MM.1S (cell line): ENCODE data around the gene WDR43.

ENCODE experiments used
- DNase-seq: peaks from one replicate; pipeline ENCODE4 v3.0.0-alpha.2; 2015
- H2AFZ ChIP-seq: fragments of 300-600 bp; sonication (generic); 2 replicates; pipeline ENCODE4 v1.6.0; 2016; ENCODE audit warnings: antibody characterized with exemption, low read length
- H3F3A ChIP-seq: fragments of 300-600 bp; sonication (generic); 2 replicates; pipeline ENCODE4 v1.6.1; 2016; ENCODE audit warnings: mild to moderate bottlenecking, antibody characterized with exemption, low read length, moderate library complexity, mixed read lengths; ENCODE audit not compliant: insufficient read depth
- H3K27ac ChIP-seq: fragments of 300-600 bp; sonication (generic); 2 replicates; pipeline ENCODE4 v1.5.1; 2016; ENCODE audit warnings: mild to moderate bottlenecking, low read length
- H3K27me3 ChIP-seq: fragments of 300-600 bp; sonication (generic); replicated peaks from 2 replicates; pipeline ENCODE4 v1.6.0; 2016; ENCODE audit warnings: low read length; ENCODE audit not compliant: insufficient read depth
- H3K36me3 ChIP-seq: fragments of 300-600 bp; sonication (generic); replicated peaks from 2 replicates; pipeline ENCODE4 v1.6.1; 2016; ENCODE audit warnings: mild to moderate bottlenecking, low read length, mixed read lengths; ENCODE audit not compliant: insufficient read depth
- H3K4me1 ChIP-seq: fragments of 300-600 bp; sonication (generic); 2 replicates; pipeline ENCODE4 v1.6.1; 2016; ENCODE audit warnings: low read length, mixed read lengths
- H3K4me2 ChIP-seq: fragments of 300-600 bp; sonication (generic); 2 replicates; pipeline ENCODE4 v1.6.0; 2016; ENCODE audit warnings: low read depth, low read length
- H3K4me3 ChIP-seq: fragments of 300-600 bp; sonication (generic); 2 replicates; pipeline ENCODE4 v1.5.1; 2016; ENCODE audit warnings: low read length, mixed read lengths
- H3K79me2 ChIP-seq: fragments of 300-600 bp; sonication (generic); 2 replicates; pipeline ENCODE4 v1.6.1; 2016; ENCODE audit warnings: mixed run types, low read length, mixed read lengths
- H3K9ac ChIP-seq: fragments of 300-600 bp; sonication (generic); 2 replicates; pipeline ENCODE4 v1.6.1; 2016; ENCODE audit warnings: low read length, mixed read lengths
- H3K9me2 ChIP-seq: fragments of 300-600 bp; sonication (generic); replicated peaks from 2 replicates; pipeline ENCODE4 v1.6.1; 2016; ENCODE audit warnings: mild to moderate bottlenecking, low read length, mixed read lengths; ENCODE audit not compliant: insufficient read depth
- H3K9me3 ChIP-seq: fragments of 300-600 bp; sonication (generic); replicated peaks from 2 replicates; pipeline ENCODE4 v1.6.1; 2016; ENCODE audit warnings: mild to moderate bottlenecking, low read length, mixed read lengths; ENCODE audit not compliant: insufficient read depth
- H4K20me1 ChIP-seq: fragments of 300-600 bp; sonication (generic); 2 replicates; pipeline ENCODE4 v1.6.1; 2016; ENCODE audit warnings: mild to moderate bottlenecking, low read length, moderate library complexity, mixed read lengths; ENCODE audit not compliant: insufficient read depth
- EZH2 ChIP-seq: fragments of 300-600 bp; sonication (generic); optimal IDR thresholded peaks from 2 replicates; pipeline ENCODE3; 2017; ENCODE audit warnings: low read depth, mild to moderate bottlenecking, antibody characterized with exemption, low read length, mixed read lengths
- EZH2phosphoT487 ChIP-seq: fragments of 300-600 bp; sonication (generic); IDR thresholded peaks from 2 replicates; pipeline ENCODE4 v1.6.1; 2018; ENCODE audit warnings: antibody characterized with exemption, low read length
- TF ChIP-seq, protein P1 (sequence below): fragments of 300-600 bp; sonication (generic); IDR thresholded peaks from 2 replicates; pipeline ENCODE4 v1.5.1; 2016; ENCODE audit warnings: antibody characterized with exemption, low read length, mixed read lengths

WDR43 gene

GRCh38 chr2:28982381-28982950, 88.0 kb downstream of the WDR43 start:
- H4K20me1 ChIP-seq, result no peaks in the 10 kb centered on the region
- H3K36me3 ChIP-seq, result no peaks in the 10 kb centered on the region
- H3K27ac ChIP-seq, result no peak overlapping the region

GRCh38 chr2:28986429-28986828, 92.0 kb downstream of the WDR43 start:
- Histone ChIP-seq H2AFZ (no peak overlapping the region), H3K4me2 (no peak overlapping the region), H4K20me1 (no peaks in the 10 kb centered on the region), H3K9me2 (no peaks in the 10 kb centered on the region), H3K79me2 (no peaks in the 10 kb centered on the region), H3K9ac (no peak overlapping the region), H3K4me1 (no peaks in the 10 kb centered on the region), H3K9me3 (no peaks in the 10 kb centered on the region), H3F3A (no peaks in the 10 kb centered on the region), H3K4me3 (no peak overlapping the region), H3K36me3 (no peaks in the 10 kb centered on the region), H3K27ac (no peak overlapping the region), H3K27me3 (no peaks in the 10 kb centered on the region)
- TF ChIP-seq EZH2phosphoT487 (no peak), EZH2 (no peak)
- TF ChIP-seq, protein P1, sequence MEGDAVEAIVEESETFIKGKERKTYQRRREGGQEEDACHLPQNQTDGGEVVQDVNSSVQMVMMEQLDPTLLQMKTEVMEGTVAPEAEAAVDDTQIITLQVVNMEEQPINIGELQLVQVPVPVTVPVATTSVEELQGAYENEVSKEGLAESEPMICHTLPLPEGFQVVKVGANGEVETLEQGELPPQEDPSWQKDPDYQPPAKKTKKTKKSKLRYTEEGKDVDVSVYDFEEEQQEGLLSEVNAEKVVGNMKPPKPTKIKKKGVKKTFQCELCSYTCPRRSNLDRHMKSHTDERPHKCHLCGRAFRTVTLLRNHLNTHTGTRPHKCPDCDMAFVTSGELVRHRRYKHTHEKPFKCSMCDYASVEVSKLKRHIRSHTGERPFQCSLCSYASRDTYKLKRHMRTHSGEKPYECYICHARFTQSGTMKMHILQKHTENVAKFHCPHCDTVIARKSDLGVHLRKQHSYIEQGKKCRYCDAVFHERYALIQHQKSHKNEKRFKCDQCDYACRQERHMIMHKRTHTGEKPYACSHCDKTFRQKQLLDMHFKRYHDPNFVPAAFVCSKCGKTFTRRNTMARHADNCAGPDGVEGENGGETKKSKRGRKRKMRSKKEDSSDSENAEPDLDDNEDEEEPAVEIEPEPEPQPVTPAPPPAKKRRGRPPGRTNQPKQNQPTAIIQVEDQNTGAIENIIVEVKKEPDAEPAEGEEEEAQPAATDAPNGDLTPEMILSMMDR, result no peak
- DNase-seq, result no peak

More at GRCh38 chr2:28982381-28982950, 88.0 kb downstream of the WDR43 start:
- no peak overlapping the region for H3K4me2 ChIP-seq
- no peak overlapping the region for H3K9ac ChIP-seq
- H3K27me3 ChIP-seq, result no peaks in the 10 kb centered on the region
- no peaks in the 10 kb centered on the region for H3F3A ChIP-seq
- H3K4me3 ChIP-seq, result no peak overlapping the region
- H3K4me1 ChIP-seq, result no peaks in the 10 kb centered on the region
- DNase-seq, result no peak
- H3K9me3 ChIP-seq, result no peaks in the 10 kb centered on the region
- no peaks in the 10 kb centered on the region for H3K79me2 ChIP-seq
- TF ChIP-seq EZH2phosphoT487, result no peak
- TF ChIP-seq, protein P1, result no peak
- TF ChIP-seq EZH2, result no peak
- no peak overlapping the region for H2AFZ ChIP-seq
- no peaks in the 10 kb centered on the region for H3K9me2 ChIP-seq

GRCh38 chr2:28989973-28990372, 95.5 kb downstream of the WDR43 start:
- Histone ChIP-seq H3K9me3 (no peaks in the 10 kb centered on the region), H3K4me3 (no peak overlapping the region), H2AFZ (no peak overlapping the region), H3K36me3 (no peaks in the 10 kb centered on the region), H3K27me3 (no peaks in the 10 kb centered on the region), H3K4me2 (no peak overlapping the region), H3K27ac (no peak overlapping the region), H4K20me1 (no peaks in the 10 kb centered on the region), H3K4me1 (no peaks in the 10 kb centered on the region), H3K9me2 (no peaks in the 10 kb centered on the region), H3K79me2 (no peaks in the 10 kb centered on the region), H3K9ac (no peak overlapping the region), H3F3A (no peaks in the 10 kb centered on the region)
- DNase-seq, result no peak
- TF ChIP-seq, protein P1, result no peak
- TF ChIP-seq EZH2phosphoT487, result no peak
